ENCODE measurements around the gene AP4S1.
"Not testable (repeated sequence)": the region's sequence is repeated elsewhere in the genome, so short reads cannot be mapped to it uniquely, and the experiment has no call there.

The AP4S1 gene

DNA sequence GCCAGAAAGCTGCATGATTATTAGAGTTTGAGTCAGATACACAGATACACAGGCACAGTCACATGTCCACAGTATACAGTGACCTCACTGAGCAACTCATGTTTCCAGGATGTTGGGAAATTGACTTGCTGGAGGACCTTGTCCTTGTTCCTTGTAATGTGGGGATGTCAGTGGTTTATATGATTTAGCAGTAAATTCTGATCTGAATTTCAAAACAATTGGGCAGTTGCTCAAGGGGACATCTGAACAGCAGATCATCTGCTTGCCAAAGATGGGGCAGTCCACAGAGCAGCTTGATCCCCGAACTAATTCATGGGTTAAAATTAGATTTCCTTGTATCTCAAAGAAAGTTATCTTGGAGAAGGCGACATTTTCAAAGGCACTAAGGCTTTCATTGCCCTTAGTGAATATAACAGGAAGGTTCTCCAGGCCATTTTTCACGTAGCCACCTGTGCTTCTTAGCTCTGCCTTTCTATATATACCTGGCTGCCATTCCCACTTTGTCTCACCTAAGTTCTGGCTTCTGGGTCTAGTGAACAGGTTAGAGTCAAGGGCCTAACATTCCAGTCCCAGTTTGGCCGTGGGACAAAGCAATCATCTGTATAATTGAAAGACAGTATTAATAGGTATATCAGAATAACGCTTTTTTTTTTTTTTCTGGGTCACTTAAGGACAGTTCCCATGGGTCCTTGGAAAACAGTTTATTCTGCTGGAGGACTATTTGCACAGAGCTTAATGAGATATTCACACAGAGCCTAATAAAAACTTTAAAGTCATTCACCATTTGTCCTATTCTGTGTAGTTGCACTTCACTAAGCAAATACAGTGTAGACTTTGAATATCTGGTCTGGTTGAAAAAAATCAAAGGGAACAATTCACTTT lies 65.7 kb downstream of the AP4S1 start:
- peak; percentile 87 to 98 (median 97) for DNase-seq

- DNase-seq: no peak
These were observed 66.8 kb downstream of the AP4S1 start for GRCh38 chr14:31092160-31092708.

DNA sequence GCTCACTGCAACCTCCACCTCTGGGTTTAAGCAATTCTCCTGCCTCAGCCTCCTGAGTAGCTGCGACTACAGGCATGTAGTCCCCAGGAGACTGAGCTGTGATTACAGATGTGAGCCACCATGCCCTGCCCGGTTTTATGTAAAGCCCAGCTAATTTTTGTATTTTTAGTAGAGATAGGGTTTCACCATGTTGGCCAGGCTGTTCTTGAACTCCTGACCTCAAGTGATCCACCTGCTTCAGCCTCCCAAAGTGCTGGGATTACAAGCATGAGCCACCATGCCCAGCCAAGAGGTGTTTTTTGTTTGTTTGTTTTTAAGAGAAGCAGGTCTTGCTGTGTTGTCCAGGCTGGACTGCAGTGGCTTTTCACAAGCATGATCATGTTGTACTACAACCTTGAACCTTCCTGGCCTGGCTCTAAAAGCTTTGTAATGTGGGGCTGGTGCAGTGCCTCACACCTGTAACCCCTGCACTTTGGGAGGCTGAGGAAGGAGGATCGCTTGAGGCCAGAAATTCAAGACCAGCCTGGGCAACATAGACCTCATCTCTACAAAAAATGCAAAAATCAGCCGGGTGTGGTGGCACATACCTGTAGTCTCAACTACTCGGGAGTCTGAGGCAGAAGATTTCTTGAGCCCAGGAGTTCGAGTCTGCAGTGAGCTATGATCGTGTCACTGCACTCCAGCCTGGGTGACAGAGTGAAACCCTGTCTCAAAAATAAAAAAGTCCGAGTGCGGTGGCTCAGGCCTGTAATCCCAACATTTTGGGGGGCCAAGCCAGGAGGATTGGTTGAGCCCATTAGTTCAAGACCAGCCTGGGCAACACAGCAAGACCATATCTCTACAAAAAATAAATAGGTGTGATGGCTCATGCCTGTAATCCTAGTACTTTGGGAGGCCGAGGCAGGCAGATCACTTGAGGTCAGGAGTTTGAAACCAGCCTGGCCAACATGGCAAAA lies 68.7 kb downstream of the AP4S1 start:
- not testable (repeated sequence) for DNase-seq

DNA sequence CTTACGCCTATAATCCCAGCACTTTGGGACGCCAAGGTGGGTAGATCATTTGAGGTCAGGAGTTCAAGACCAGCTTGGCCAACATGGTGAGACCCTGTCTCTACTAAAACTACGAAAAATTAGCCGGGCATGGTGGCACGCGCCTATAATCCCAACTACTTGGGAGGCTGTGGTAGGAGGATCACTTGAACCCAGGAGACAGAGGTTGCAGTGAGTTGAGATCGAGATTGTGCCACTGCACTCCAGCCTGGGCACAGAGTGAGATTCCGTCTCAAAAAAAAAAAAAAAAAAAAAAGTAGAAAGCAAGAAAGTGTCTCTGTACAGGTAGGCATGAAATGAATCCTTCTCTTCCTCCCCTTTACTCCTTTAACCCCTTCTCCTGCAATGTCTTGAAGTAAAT lies 70.4 kb downstream of the AP4S1 start:
- DNase-seq: not testable (repeated sequence)

- DNase-seq: no peak
These were observed 70.8 kb downstream of the AP4S1 start for GRCh38 chr14:31096255-31096654.

GRCh38 chr14:31097081-31097480 lies 71.6 kb downstream of the AP4S1 start:
- no peak for DNase-seq

GRCh38 chr14:31106768-31107167 lies 81.3 kb downstream of the AP4S1 start:
- DNase-seq: no peak

- no peak for DNase-seq
These were observed 83.8 kb downstream of the AP4S1 start for GRCh38 chr14:31109257-31109656.

DNA sequence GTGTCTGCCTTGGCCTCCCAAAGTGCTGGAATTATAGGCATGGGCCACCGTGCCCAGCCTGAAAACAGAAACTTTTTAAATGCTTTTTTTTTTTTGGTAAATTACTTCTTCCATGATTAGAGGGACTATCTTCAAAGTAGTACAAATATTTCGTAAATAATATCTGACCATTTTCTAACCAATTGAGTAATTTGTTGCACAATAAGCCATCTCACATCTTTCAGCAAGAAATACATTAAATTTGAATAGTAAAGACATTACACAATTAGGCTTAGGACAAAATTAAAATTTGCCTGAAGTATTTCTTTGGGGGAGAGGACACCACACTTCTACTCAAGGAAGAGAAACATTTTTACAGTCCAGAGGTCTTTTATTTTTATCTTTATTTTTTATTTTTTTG lies 85.4 kb downstream of the AP4S1 start:
- DNase-seq: no peak

GRCh38 chr14:31113794-31114193 lies 88.3 kb downstream of the AP4S1 start:
- no peak for DNase-seq

GRCh38 chr14:31118892-31119291 lies 93.4 kb downstream of the AP4S1 start:
- no peak for DNase-seq

DNA sequence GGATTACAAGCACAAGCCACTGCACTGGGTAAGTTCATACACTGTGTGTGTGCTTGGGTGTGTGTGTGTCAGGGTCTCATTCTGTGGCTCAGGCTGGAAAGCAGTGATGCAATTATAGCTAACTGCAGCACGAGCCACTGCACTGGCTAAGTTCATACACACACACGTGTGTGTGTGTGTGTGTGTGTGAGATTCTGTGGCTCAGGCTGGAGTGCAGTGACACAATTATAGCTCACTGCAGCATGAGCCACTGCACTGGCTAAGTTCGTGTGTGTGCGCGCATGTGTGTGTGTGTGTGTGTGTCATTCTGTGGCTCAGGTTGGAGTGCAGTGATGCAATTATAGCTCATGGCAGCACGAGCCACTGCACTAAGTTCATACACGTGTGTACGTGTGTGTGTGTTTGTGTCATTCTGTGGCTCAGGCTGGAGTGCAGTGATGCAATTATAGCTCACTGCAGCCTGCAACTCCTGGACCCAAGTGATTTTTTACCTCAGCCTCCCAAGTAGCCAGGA lies 96.7 kb downstream of the AP4S1 start:
- DNase-seq: no peak

GRCh38 chr14:31122921-31123320 lies 97.5 kb downstream of the AP4S1 start:
- no peak for DNase-seq

DNA sequence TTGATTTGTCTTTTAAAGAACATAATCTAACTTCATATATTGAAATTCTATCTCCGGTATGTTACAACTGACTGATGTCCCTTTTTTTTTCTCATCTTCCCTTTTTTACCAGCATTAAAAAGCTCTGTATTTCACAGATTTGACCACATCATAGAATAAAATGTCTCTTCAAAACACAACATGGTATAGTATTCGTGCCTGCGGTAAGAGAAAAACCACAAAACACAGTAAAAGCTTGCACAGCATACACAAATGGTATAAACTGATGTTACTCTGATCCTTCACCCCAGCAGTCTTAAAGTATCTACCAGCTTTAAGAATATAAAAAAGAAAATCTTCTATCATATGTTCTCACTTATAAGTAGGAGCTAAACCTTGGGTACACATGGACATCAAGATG lies 98.7 kb downstream of the AP4S1 start:
- no peak for DNase-seq

GRCh38 chr14:31125231-31125630 lies 99.8 kb downstream of the AP4S1 start:
- no peak for DNase-seq

GRCh38 chr14:31126680-31127079 lies 101.2 kb downstream of the AP4S1 start:
- no peak for DNase-seq

DNA sequence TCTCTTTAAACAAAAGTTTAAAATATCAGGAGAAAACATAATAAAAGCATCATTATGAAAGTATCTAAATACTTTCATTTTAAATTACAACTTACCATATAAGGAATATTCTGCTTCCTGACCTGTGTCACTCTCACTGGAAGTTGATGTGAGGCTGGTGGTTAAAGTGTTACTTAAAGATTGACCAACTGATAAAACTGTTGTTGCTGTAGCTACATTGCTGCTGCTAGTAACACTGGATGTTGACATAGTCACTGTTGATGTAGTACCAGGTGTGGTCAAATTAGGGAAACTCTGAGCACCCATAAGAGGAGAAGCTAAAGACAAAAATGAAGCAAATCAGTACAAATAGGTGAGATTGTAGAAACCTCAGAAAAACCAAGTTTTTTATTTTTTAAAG lies 102.2 kb downstream of the AP4S1 start:
- DNase-seq: no peak

- peak; percentile 53 to 59 (median 56) for DNase-seq
These were observed 103.4 kb downstream of the AP4S1 start for GRCh38 chr14:31128601-31129526.

DNA sequence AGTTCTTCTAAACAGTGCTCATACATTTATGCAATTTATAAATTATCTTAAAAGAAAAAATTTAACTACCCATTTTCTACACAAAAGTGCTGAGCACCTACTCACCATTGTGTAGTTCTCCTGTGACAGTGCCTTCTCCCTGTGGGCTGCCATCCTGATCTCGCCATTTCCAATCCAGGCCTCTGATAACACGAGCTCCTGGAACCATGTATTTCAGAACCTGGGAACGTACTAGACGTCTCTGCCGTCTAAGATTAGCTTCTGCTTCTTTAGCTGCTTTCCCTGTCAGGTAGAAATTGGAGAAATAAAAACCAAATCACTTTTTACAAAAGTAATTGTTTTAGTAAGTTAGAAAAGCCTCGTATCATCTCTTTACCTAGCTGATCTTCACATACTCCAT lies 107.7 kb downstream of the AP4S1 start:
- no peak for DNase-seq

DNA sequence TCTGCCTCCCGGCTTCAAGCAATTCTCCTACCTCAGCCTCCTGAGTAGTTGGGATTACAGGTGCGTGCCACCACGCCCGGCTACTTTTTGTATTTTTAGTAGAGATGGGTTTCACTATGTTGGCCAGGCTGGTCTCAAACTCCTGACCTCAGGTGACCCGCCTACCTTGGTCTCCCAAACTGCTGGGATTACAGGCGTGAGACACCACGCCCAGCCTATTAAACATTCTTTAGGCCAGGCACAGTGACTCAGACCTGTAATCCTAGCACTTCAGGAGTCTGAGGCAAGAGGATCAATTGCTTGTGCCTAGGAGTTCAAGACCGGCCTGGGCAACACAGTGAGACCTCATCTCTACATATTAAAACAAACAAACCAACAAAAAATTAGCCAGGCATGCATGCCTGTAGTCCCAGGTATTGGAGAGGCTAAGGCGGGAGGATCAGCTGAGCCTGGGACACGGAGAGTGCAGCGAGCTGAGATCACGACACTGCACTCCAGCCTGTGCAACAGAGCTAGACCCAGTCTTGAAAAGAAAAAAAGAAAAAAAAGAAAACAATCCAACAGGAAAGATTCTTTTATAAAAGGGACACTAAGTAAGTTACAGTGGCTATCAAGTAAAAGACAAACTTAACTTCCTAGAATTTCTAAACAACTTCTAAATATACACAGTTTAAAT lies 111.9 kb downstream of the AP4S1 start:
- no peak for DNase-seq

DNA sequence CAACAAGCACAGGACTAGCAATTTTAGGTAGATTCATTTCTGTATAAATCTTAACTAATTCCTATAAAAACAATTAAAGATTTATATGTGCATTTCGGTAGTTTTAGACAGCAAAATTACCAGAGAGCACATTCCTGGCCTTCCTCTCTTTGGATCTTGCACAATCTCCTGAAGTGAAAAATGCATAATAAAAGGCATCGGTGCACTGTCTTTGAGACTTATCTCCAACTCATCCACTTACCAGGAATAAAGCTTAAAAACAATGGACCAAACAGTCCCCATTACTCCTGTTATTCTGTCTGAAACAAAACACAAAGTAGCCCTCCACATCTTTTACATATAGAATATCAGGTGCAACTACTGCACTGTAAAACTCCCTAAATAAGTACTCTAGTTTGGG lies 112.9 kb downstream of the AP4S1 start:
- no peak for DNase-seq
